Measurements from ENCODE around the gene INPP5A. TPM values are rescaled to one million over a fixed set of nuclear protein-coding genes. Genes with fewer than 3 reads are reported as not detected.

INPP5A gene
- total and polyA plus RNA-seq, 4 donors = 12.4 to 39.9 (median 28.2) TPM

- H3K27me3 ChIP-seq (ENCODE audit: control insufficient read depth in 3 of 3, insufficient read depth in 3 of 3, low read length in 2 of 3) = no peaks in the 10 kb centered on the region
- H3K4me1 ChIP-seq (ENCODE audit: control insufficient read depth in 5 of 5, insufficient read depth in 5 of 5, low read length in 5 of 5) = no peaks in the 10 kb centered on the region
- DNase-seq (no peak), ATAC-seq (ENCODE audit: insufficient read depth, low FRiP score) (no peak)
- H3K27ac ChIP-seq (ENCODE audit: low read depth in 1 of 2, low read length in 1 of 2) = no peak overlapping the region
- no peaks in the 10 kb centered on the region for H3K9me3 ChIP-seq (ENCODE audit: control insufficient read depth in 4 of 4, insufficient read depth in 3 of 4, low read length in 3 of 4)
- no peak overlapping the region for H3K4me3 ChIP-seq
- TF ChIP-seq CTCF (IDR thresholded peaks at IDR 0.05; ENCODE audit: control extremely low read depth, extremely low read depth) = no peak
- no peak overlapping the region for H3K9ac ChIP-seq (ENCODE audit: insufficient read depth in 1 of 2, low read length in 2 of 2)
- WGBS, 2 donors = 96% methylated on average over 20 of the region's 20 CpGs
- peaks cover 0 to 27% (median 0%) of the 10 kb centered on the region in 4 donors for H3K36me3 ChIP-seq (ENCODE audit: control insufficient read depth in 4 of 4, insufficient read depth in 4 of 4, low read length in 4 of 4)
Observed at GRCh38 chr10:132732518-132732917, 194.9 kb downstream of the INPP5A start.

GRCh38 chr10:132733926-132734325, 196.3 kb downstream of the INPP5A start:
- no peak for DNase-seq
- Histone ChIP-seq H3K27me3 (ENCODE audit: control insufficient read depth in 3 of 3, insufficient read depth in 3 of 3, low read length in 2 of 3) (no peaks in the 10 kb centered on the region), H3K9ac (ENCODE audit: insufficient read depth in 1 of 2, low read length in 2 of 2) (no peak overlapping the region), H3K4me3 (no peak overlapping the region), H3K4me1 (ENCODE audit: control insufficient read depth in 5 of 5, insufficient read depth in 5 of 5, low read length in 5 of 5) (no peaks in the 10 kb centered on the region), H3K36me3 (ENCODE audit: control insufficient read depth in 4 of 4, insufficient read depth in 4 of 4, low read length in 4 of 4) (peaks cover 0 to 19% (median 0%) of the 10 kb centered on the region in 4 donors), H3K27ac (ENCODE audit: low read depth in 1 of 2, low read length in 1 of 2) (no peak overlapping the region), H3K9me3 (ENCODE audit: control insufficient read depth in 4 of 4, insufficient read depth in 3 of 4, low read length in 3 of 4) (no peaks in the 10 kb centered on the region)
- 95 to 97% methylated on average over 19 of the region's 19 CpGs for WGBS, 2 donors
- no peak for TF ChIP-seq CTCF (IDR thresholded peaks at IDR 0.05; ENCODE audit: control extremely low read depth, extremely low read depth)
- no peak for ATAC-seq (ENCODE audit: insufficient read depth, low FRiP score)

- Histone ChIP-seq H3K27ac (ENCODE audit: low read depth in 1 of 2, low read length in 1 of 2) (no peak overlapping the region), H3K9ac (ENCODE audit: insufficient read depth in 1 of 2, low read length in 2 of 2) (no peak overlapping the region), H3K4me1 (ENCODE audit: control insufficient read depth in 5 of 5, insufficient read depth in 5 of 5, low read length in 5 of 5) (no peaks in the 10 kb centered on the region), H3K9me3 (ENCODE audit: control insufficient read depth in 4 of 4, insufficient read depth in 3 of 4, low read length in 3 of 4) (no peaks in the 10 kb centered on the region), H3K27me3 (ENCODE audit: control insufficient read depth in 3 of 3, insufficient read depth in 3 of 3, low read length in 2 of 3) (no peaks in the 10 kb centered on the region), H3K4me3 (no peak overlapping the region), H3K36me3 (ENCODE audit: control insufficient read depth in 4 of 4, insufficient read depth in 4 of 4, low read length in 4 of 4) (peaks cover 0 to 19% (median 0%) of the 10 kb centered on the region in 4 donors)
- ATAC-seq (ENCODE audit: insufficient read depth, low FRiP score) (no peak), DNase-seq (no peak)
- TF ChIP-seq CTCF (IDR thresholded peaks at IDR 0.05; ENCODE audit: control extremely low read depth, extremely low read depth) = no peak
- WGBS, 2 donors = 94 to 95% methylated on average over 19 of the region's 19 CpGs
Observed at GRCh38 chr10:132735341-132735775, 197.8 kb downstream of the INPP5A start.

GRCh38 chr10:132735923-132736391, 198.4 kb downstream of the INPP5A start:
- H3K36me3 ChIP-seq (ENCODE audit: control insufficient read depth in 4 of 4, insufficient read depth in 4 of 4, low read length in 4 of 4) = peaks cover 0 to 19% (median 0%) of the 10 kb centered on the region in 4 donors
- WGBS, 2 donors = 93 to 96% methylated on average over 24 of the region's 24 CpGs
- no peak for TF ChIP-seq CTCF (IDR thresholded peaks at IDR 0.05; ENCODE audit: control extremely low read depth, extremely low read depth)
- H3K9me3 ChIP-seq (ENCODE audit: control insufficient read depth in 4 of 4, insufficient read depth in 3 of 4, low read length in 3 of 4) = no peaks in the 10 kb centered on the region
- ATAC-seq (ENCODE audit: insufficient read depth, low FRiP score) (no peak), DNase-seq (no peak)
- H3K27me3 ChIP-seq (ENCODE audit: control insufficient read depth in 3 of 3, insufficient read depth in 3 of 3, low read length in 2 of 3) = no peaks in the 10 kb centered on the region
- no peak overlapping the region for H3K9ac ChIP-seq (ENCODE audit: insufficient read depth in 1 of 2, low read length in 2 of 2)
- no peak overlapping the region for H3K4me3 ChIP-seq
- no peaks in the 10 kb centered on the region for H3K4me1 ChIP-seq (ENCODE audit: control insufficient read depth in 5 of 5, insufficient read depth in 5 of 5, low read length in 5 of 5)
- no peak overlapping the region for H3K27ac ChIP-seq (ENCODE audit: low read depth in 1 of 2, low read length in 1 of 2)
